ENCODE data around the gene TULP3.

The TULP3 gene

GRCh38 chr12:2879853-2880252 lies 10.8 kb upstream of the TULP3 start:
- no peak for DNase-seq
- Mint-ChIP-seq H3K9me3 (no peaks in the 10 kb centered on the region), H3K4me3 (no peak overlapping the region), H3K36me3 (ENCODE audit: low read depth) (peaks cover 26% of the 10 kb centered on the region), H3K27me3 (ENCODE audit: low read depth, poor library complexity) (no peaks in the 10 kb centered on the region), H3K4me1 (peaks cover 41% of the 10 kb centered on the region), H3K27ac (no peak overlapping the region)
- TF ChIP-seq CTCF (IDR thresholded peaks at IDR 0.05) = no peak

GRCh38 chr12:2884810-2885209 lies 5.9 kb upstream of the TULP3 start:
- H3K4me1 Mint-ChIP-seq = peaks cover 18% of the 10 kb centered on the region
- peaks cover 3% of the 10 kb centered on the region for H3K27me3 Mint-ChIP-seq (ENCODE audit: low read depth, poor library complexity)
- H3K36me3 Mint-ChIP-seq (ENCODE audit: low read depth) = peaks cover 39% of the 10 kb centered on the region
- TF ChIP-seq CTCF (IDR thresholded peaks at IDR 0.05) = no peak
- H3K27ac Mint-ChIP-seq = peak overlapping the region; percentile 3
- H3K9me3 Mint-ChIP-seq = no peaks in the 10 kb centered on the region
- H3K4me3 Mint-ChIP-seq = no peak overlapping the region
- DNase-seq = no peak

- TF ChIP-seq CTCF (IDR thresholded peaks at IDR 0.05) = no peak
- no peak overlapping the region for H3K4me3 Mint-ChIP-seq
- H3K27ac Mint-ChIP-seq = no peak overlapping the region
- peaks cover 3% of the 10 kb centered on the region for H3K27me3 Mint-ChIP-seq (ENCODE audit: low read depth, poor library complexity)
- no peak for DNase-seq
- peaks cover 35% of the 10 kb centered on the region for H3K4me1 Mint-ChIP-seq
- H3K36me3 Mint-ChIP-seq (ENCODE audit: low read depth) = peaks cover 35% of the 10 kb centered on the region
- H3K9me3 Mint-ChIP-seq = no peaks in the 10 kb centered on the region
Observed at GRCh38 chr12:2886768-2887450, 3.8 kb upstream of the TULP3 start.

GRCh38 chr12:2890001-2890387 lies 697 bp upstream of the TULP3 start:
- Mint-ChIP-seq H3K4me3 (peak overlapping the region; percentile 97), H3K9me3 (no peaks in the 10 kb centered on the region), H3K27me3 (ENCODE audit: low read depth, poor library complexity) (peaks cover 3% of the 10 kb centered on the region), H3K27ac (peak overlapping the region; percentile 64), H3K36me3 (ENCODE audit: low read depth) (peaks cover 26% of the 10 kb centered on the region), H3K4me1 (peaks cover 51% of the 10 kb centered on the region)
- DNase-seq = no peak
- TF ChIP-seq CTCF (IDR thresholded peaks at IDR 0.05) = no peak

- peak overlapping the region; percentile 97 for H3K4me3 Mint-ChIP-seq
Observed at GRCh38 chr12:2891240-2892053, 756 bp downstream of the TULP3 start.

More at GRCh38 chr12:2891240-2892053, 756 bp downstream of the TULP3 start:
- peak; percentile 72 for DNase-seq
- Mint-ChIP-seq H3K27me3 (ENCODE audit: low read depth, poor library complexity) (peaks cover 3% of the 10 kb centered on the region), H3K4me1 (peaks cover 51% of the 10 kb centered on the region), H3K27ac (peak overlapping the region; percentile 94), H3K36me3 (ENCODE audit: low read depth) (peaks cover 16% of the 10 kb centered on the region), H3K9me3 (no peaks in the 10 kb centered on the region)
- no peak for TF ChIP-seq CTCF (IDR thresholded peaks at IDR 0.05)

Data from nephron progenitor cell (in vitro differentiated cells).